Measurements from ENCODE around the gene RGS11.

RGS11 gene

DNA sequence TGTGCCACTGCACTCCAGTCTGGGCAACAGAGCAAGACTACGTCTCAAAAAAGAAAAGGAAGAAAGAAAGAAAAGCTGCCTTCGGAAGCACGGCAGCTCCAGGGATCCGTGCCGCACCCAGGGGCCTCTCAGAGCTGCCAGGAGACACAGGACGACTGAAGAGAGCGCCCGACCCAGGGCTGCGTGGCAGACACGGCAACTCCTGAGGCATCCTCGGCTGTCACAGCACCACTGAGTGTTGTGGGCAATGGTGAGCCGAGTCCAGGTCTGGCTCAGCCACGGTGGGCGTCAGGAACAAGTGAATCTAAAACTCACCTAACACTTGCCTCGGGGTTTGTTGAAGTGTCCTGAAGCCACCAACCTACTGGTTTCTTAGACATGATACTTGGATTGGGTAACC, 36.0 kb upstream of the RGS11 start:
- no peak overlapping the region for H3K27ac ChIP-seq
- H3K27me3 ChIP-seq (replicated peaks), result no peaks in the 10 kb centered on the region
- TF ChIP-seq, protein P1, sequence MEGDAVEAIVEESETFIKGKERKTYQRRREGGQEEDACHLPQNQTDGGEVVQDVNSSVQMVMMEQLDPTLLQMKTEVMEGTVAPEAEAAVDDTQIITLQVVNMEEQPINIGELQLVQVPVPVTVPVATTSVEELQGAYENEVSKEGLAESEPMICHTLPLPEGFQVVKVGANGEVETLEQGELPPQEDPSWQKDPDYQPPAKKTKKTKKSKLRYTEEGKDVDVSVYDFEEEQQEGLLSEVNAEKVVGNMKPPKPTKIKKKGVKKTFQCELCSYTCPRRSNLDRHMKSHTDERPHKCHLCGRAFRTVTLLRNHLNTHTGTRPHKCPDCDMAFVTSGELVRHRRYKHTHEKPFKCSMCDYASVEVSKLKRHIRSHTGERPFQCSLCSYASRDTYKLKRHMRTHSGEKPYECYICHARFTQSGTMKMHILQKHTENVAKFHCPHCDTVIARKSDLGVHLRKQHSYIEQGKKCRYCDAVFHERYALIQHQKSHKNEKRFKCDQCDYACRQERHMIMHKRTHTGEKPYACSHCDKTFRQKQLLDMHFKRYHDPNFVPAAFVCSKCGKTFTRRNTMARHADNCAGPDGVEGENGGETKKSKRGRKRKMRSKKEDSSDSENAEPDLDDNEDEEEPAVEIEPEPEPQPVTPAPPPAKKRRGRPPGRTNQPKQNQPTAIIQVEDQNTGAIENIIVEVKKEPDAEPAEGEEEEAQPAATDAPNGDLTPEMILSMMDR (IDR thresholded peaks at IDR 0.05; ENCODE audit: low read depth, low read length, missing control alignments), result no peak
- in situ Hi-C loops (cut with HindIII; ENCODE audit: low pct_ligation_motif_present, low sequenced_read_pairs), result no loop called here
- peaks cover 31% of the 10 kb centered on the region for H3K36me3 ChIP-seq (replicated peaks)
- DNase-seq, result no peak
- no peak overlapping the region for H3K4me3 ChIP-seq (ENCODE audit: low read depth, low read length)

DNA sequence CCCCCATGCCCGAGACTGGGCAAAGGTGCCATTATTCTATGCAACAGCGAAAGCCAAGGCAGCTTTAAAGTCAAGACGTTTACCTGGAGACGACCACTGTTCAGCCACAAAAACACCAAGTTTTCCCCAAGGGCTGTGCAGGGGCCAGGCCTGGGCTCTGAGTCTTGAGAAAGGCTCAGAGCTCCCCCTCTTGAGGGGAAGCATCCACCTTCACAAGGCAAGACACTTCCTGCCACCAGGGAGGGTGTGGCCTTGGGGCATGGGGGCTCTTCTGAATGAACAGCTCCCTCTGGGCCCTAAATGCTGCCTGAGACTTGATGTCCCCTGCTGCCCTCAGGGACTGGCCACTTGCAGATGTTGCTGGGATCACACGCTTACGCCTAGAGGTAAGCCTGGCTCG, 33.7 kb upstream of the RGS11 start:
- peaks cover 36% of the 10 kb centered on the region for H3K36me3 ChIP-seq (replicated peaks)
- H3K27me3 ChIP-seq (replicated peaks), result no peaks in the 10 kb centered on the region
- H3K4me3 ChIP-seq (ENCODE audit: low read depth, low read length), result no peak overlapping the region
- TF ChIP-seq, protein P1 (IDR thresholded peaks at IDR 0.05; ENCODE audit: low read depth, low read length, missing control alignments), result no peak
- DNase-seq, result no peak
- no peak overlapping the region for H3K27ac ChIP-seq
- in situ Hi-C loops (cut with HindIII; ENCODE audit: low pct_ligation_motif_present, low sequenced_read_pairs), result no loop called here

DNA sequence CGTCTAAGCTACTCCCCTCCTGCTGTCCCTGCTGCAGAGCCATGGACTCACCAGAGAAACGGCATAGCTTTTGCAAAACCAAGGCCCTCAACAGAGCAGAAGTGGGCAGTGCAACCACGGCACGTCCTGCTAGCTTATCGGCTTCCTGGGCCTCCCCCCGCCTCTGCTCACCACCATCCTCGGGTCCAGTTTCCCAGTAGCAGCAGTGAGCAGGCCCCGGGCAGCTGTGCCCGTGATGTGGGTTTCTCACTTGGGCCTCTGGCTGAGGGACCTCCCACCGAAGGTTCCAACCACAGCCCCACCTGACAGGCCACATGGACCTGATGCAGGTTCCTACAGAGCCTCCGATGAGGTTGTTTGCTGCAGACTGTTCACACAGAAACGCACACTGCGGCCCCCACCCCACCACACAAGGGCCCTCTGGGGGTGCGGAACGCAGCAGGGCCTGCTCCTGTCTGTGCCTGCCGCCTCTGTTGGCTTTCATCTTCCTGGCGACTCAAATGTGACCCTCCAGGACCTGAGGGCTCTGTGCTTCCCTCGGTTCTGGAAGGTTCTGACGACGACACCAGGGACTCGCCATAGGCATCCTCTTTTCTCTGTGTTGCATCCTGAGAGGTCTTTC, 32.1 kb upstream of the RGS11 start:
- in situ Hi-C loops (cut with HindIII; ENCODE audit: low pct_ligation_motif_present, low sequenced_read_pairs), result no loop called here
- TF ChIP-seq, protein P1 (IDR thresholded peaks at IDR 0.05; ENCODE audit: low read depth, low read length, missing control alignments), result no peak
- DNase-seq, result no peak
- Histone ChIP-seq H3K36me3 (replicated peaks) (peaks cover 31% of the 10 kb centered on the region), H3K27me3 (replicated peaks) (no peaks in the 10 kb centered on the region), H3K4me3 (ENCODE audit: low read depth, low read length) (no peak overlapping the region), H3K27ac (no peak overlapping the region)

DNA sequence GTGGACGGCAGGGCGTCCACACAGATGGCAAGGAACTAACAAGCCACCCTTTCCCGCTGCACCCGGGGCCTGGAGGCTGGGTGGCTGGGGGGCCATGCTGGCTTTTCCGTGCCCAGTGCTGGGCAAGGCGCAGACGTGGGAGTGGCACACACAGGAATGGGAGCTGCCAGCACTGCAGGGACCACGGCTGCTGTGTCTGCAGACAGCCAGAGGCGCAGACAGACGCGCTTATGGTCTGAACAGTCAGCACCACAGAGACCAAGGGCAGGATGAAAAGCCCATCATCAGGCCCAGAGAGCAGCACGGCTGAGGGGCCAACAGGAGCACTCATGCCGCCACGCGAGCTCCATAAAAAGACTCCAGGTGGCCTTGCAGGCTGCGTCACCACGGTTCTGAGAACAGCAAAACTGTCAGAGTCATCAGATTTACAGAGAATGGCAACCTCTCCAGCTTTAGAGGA, 31.2 kb upstream of the RGS11 start:
- TF ChIP-seq, protein P1 (IDR thresholded peaks at IDR 0.05; ENCODE audit: low read depth, low read length, missing control alignments), result no peak
- Histone ChIP-seq H3K4me3 (ENCODE audit: low read depth, low read length) (no peak overlapping the region), H3K27me3 (replicated peaks) (no peaks in the 10 kb centered on the region), H3K36me3 (replicated peaks) (peaks cover 29% of the 10 kb centered on the region), H3K27ac (no peak overlapping the region)
- in situ Hi-C loops (cut with HindIII; ENCODE audit: low pct_ligation_motif_present, low sequenced_read_pairs), result no loop called here
- DNase-seq, result no peak

DNA sequence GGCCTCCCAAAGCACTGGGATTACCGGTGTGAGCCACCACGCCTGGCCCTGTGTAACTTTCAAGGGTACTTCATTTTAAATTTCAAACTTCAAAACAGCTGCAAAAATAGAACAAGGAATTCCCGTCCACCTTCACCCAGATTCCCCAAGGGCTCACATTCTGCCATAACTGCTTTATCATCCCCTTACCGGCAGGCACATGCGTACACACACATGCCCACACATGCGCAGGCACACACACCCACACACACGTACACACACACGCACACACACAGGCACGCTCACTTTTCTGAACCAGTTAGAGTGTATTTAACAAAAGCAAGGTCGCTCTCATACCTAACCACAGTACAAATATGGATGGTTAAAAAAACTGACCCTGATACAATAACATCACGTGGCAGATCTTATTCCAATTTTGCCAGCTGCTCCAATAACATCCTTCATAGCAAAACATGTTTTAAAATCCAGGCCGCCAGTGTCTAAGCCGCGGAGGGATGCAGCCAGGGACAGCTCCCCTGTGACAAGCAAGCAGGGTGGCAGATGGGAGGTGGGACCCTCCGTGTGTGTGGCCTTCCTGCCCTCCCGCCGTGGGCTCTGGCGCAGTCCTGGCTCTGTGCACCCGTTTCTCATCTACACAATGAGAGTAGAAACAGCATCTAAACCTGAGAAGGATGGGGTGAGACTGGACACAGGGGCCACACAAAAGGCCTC, 30.3 kb upstream of the RGS11 start:
- Histone ChIP-seq H3K27me3 (replicated peaks) (no peaks in the 10 kb centered on the region), H3K27ac (no peak overlapping the region), H3K36me3 (replicated peaks) (peaks cover 25% of the 10 kb centered on the region), H3K4me3 (ENCODE audit: low read depth, low read length) (no peak overlapping the region)
- no peak for DNase-seq
- TF ChIP-seq, protein P1 (IDR thresholded peaks at IDR 0.05; ENCODE audit: low read depth, low read length, missing control alignments), result no peak
- in situ Hi-C loops (cut with HindIII; ENCODE audit: low pct_ligation_motif_present, low sequenced_read_pairs), result no loop called here

Measured in brain microvascular endothelial cell (primary cell).